Measurements from ENCODE around the gene ITGA4. TPM values are rescaled to one million over a fixed set of nuclear protein-coding genes. Genes with fewer than 3 reads are reported as not detected.

ITGA4 gene
- total and polyA plus RNA-seq, 2 donors (not counting 3 experiments of a cell fraction or from before 2014, with no cell fraction given) = 1.5 to 2.8 TPM

DNA sequence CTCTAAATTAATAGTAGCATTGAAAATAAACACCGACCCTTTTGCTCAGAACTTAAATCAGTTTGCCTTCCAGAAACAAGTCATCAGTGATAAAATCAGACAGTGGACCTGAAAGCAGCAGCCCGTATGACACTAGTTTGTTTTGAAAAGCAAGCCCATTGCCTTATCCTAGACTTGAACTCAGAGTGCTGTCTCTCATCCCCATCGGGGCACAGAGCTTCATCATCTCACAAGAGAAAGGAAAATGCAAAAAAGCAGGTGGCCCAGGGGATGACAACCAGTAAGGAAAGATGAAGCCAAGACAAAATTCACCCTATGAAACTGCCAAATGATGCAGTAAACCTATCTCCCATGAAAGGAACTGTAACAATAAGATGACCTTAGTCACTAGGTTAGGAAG is 128.5 kb downstream of the ITGA4 start:
- DNase-seq (ENCODE audit: low read depth, low spot score) = no peak
- dilution Hi-C loops (cut with MboI; ENCODE audit: extremely low pct_ligation_motif_present, low sequenced_read_pairs) = no loop called here

More for the DNA sequence above, 128.5 kb downstream of the ITGA4 start:
- BruUV-seq (replicated peaks) = no TSS peak
- Histone ChIP-seq H2AFZ (ENCODE audit: low read depth, low read length) (no peak overlapping the region), H3K27me3 (ENCODE audit: control insufficient read depth in 2 of 2, insufficient read depth in 2 of 2, low read length in 2 of 2) (peaks cover 0 to 4% of the 10 kb centered on the region in 2 experiments), H3K4me1 (ENCODE audit: control insufficient read depth, extremely low read depth, insufficient read depth, low read length) (no peaks in the 10 kb centered on the region), H3K9me1 (replicated peaks; ENCODE audit: control insufficient read depth, extremely low read depth, insufficient read depth, low read length) (no peaks in the 10 kb centered on the region), H3K4me3 (replicated peaks in 1 of 3; ENCODE audit: insufficient read depth in 1 of 3, low read depth in 1 of 3, low read length in 3 of 3) (no peak overlapping the region), H3K27ac (ENCODE audit: insufficient read depth, low read depth, low read length) (no peak overlapping the region), H3K9me3 (replicated peaks; ENCODE audit: control insufficient read depth, insufficient read depth, low read length) (no peaks in the 10 kb centered on the region), H3K79me2 (ENCODE audit: control insufficient read depth, insufficient read depth, low read length) (no peaks in the 10 kb centered on the region), H4K20me1 (replicated peaks; ENCODE audit: control insufficient read depth, extremely low read depth, insufficient read depth, low read length) (no peaks in the 10 kb centered on the region), H3K4me2 (ENCODE audit: insufficient read depth, low read length) (no peak overlapping the region), H3K36me3 (ENCODE audit: control insufficient read depth in 2 of 2, extremely low read depth in 1 of 2, insufficient read depth in 2 of 2, low read length in 2 of 2) (no peaks in the 10 kb centered on the region), H3K9ac (replicated peaks; ENCODE audit: extremely low read depth, insufficient read depth, low read length) (no peak overlapping the region)
- intact Hi-C loops (cut with micrococcal nuclease) = no loop called here
- FAIRE-seq = no peak
- CTCF ChIA-PET = interaction anchor here (1.1 to 2.5 kb wide), 4 partner anchors 11 to 1462 kb away, joined by 3 to 12 read pairs (median 4); no protein-coding TSS in a partner anchor
- TF ChIP-seq JUN (IDR thresholded peaks at IDR 0.05; ENCODE audit: borderline replicate concordance, insufficient read depth, insufficient read length, low read depth) (no peak), GATA2 (IDR thresholded peaks at IDR 0.05; ENCODE audit: insufficient read depth, insufficient read length, low read depth, low read length) (no peak), EZH2 (IDR thresholded peaks at IDR 0.05; ENCODE audit: borderline replicate concordance, low read depth, low read length, severe bottlenecking) (no peak), FOS (IDR thresholded peaks at IDR 0.05; ENCODE audit: borderline replicate concordance, insufficient read depth, low read length) (no peak), POLR2AphosphoS5 (IDR thresholded peaks at IDR 0.05; ENCODE audit: insufficient read depth, low read depth, low read length) (no peak), MYC (IDR thresholded peaks at IDR 0.05; ENCODE audit: low read depth, low read length) (no peak), POLR2A (IDR thresholded peaks at IDR 0.05; ENCODE audit: low read depth, low read length) (no peak)
- TF ChIP-seq, protein P1, sequence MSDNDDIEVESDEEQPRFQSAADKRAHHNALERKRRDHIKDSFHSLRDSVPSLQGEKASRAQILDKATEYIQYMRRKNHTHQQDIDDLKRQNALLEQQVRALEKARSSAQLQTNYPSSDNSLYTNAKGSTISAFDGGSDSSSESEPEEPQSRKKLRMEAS (IDR thresholded peaks at IDR 0.05; ENCODE audit: insufficient read depth, insufficient read length) = no peak
- TF ChIP-seq, protein P2, sequence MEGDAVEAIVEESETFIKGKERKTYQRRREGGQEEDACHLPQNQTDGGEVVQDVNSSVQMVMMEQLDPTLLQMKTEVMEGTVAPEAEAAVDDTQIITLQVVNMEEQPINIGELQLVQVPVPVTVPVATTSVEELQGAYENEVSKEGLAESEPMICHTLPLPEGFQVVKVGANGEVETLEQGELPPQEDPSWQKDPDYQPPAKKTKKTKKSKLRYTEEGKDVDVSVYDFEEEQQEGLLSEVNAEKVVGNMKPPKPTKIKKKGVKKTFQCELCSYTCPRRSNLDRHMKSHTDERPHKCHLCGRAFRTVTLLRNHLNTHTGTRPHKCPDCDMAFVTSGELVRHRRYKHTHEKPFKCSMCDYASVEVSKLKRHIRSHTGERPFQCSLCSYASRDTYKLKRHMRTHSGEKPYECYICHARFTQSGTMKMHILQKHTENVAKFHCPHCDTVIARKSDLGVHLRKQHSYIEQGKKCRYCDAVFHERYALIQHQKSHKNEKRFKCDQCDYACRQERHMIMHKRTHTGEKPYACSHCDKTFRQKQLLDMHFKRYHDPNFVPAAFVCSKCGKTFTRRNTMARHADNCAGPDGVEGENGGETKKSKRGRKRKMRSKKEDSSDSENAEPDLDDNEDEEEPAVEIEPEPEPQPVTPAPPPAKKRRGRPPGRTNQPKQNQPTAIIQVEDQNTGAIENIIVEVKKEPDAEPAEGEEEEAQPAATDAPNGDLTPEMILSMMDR (IDR thresholded peaks at IDR 0.05; ENCODE audit: extremely low read depth in 1 of 2, insufficient read depth in 1 of 2, low read depth in 1 of 2, low read length in 2 of 2) = no peak
- POLR2A ChIA-PET = no interaction called here

Other genes starting within 250 kb of the ITGA4 start
- not detected in 2 replicates for gene CERKL, start 199.7 kb downstream of the ITGA4 start, total RNA-seq
- not detected in 2 replicates for gene CERKL, start 199.7 kb downstream of the ITGA4 start, polyA plus RNA-seq
- gene NEUROD1, start 223.1 kb downstream of the ITGA4 start, total RNA-seq = not detected in 2 replicates
- gene NEUROD1, start 223.1 kb downstream of the ITGA4 start, polyA plus RNA-seq = not detected in 2 replicates

All from endothelial cell of umbilical vein (primary cell).